DLD1 (cell line): Measurements from ENCODE around the gene MEX3C.

Experiments
- in situ Hi-C: cut with HindIII; loops from 2 replicates; pipeline ENCODE4 v1.10.0; 2017; ENCODE audit warnings: low sequenced_read_pairs

Gene MEX3C

GRCh38 chr18:51197661-51198424 lies at the start of gene MEX3C:
TSS of gene MEX3C (minus strand) at chr18:51197681. CDS start at chr18:51197320, 361 bp downstream.
- in situ Hi-C loops = no loop called here

- in situ Hi-C loops = no loop called here
Measured at GRCh38 chr18:51241226-51241625, 43.7 kb upstream of the MEX3C start.

GRCh38 chr18:51236225-51236624 lies 38.7 kb upstream of the MEX3C start:
- in situ Hi-C loops = no loop called here

- in situ Hi-C loops = no loop called here
Measured at GRCh38 chr18:51235009-51235789, 37.7 kb upstream of the MEX3C start.

GRCh38 chr18:51234117-51235008 lies 36.9 kb upstream of the MEX3C start:
- in situ Hi-C loops = no loop called here

- in situ Hi-C loops = no loop called here
Measured at GRCh38 chr18:51229328-51229727, 31.8 kb upstream of the MEX3C start.

GRCh38 chr18:51227660-51228059 lies 30.2 kb upstream of the MEX3C start:
- in situ Hi-C loops = no loop called here

- in situ Hi-C loops = no loop called here
Measured at GRCh38 chr18:51226587-51227350, 29.3 kb upstream of the MEX3C start.

GRCh38 chr18:51226068-51226467 lies 28.6 kb upstream of the MEX3C start:
- in situ Hi-C loops = no loop called here

- in situ Hi-C loops = no loop called here
Measured at GRCh38 chr18:51212606-51213005, 15.1 kb upstream of the MEX3C start.

GRCh38 chr18:51211552-51211951 lies 14.1 kb upstream of the MEX3C start:
- in situ Hi-C loops = no loop called here

GRCh38 chr18:51196811-51197660 lies 445 bp downstream of the MEX3C start:
- in situ Hi-C loops = no loop called here

GRCh38 chr18:51196118-51196810 lies 1.2 kb downstream of the MEX3C start:
- in situ Hi-C loops = no loop called here

- in situ Hi-C loops = no loop called here
Measured at GRCh38 chr18:51195451-51196117, 1.9 kb downstream of the MEX3C start.

- in situ Hi-C loops = no loop called here
Measured at GRCh38 chr18:51195086-51195450, 2.4 kb downstream of the MEX3C start.

GRCh38 chr18:51194604-51195003 lies 2.9 kb downstream of the MEX3C start:
- in situ Hi-C loops = loop anchor here (5.0 kb wide), 1 partner anchor 67 kb away; no protein-coding TSS in a partner anchor

- in situ Hi-C loops = loop anchor here (5.0 kb wide), 1 partner anchor 66 kb away; no protein-coding TSS in a partner anchor
Measured at GRCh38 chr18:51193621-51194287, 3.7 kb downstream of the MEX3C start.

- in situ Hi-C loops = loop anchor here (5.0 kb wide), 1 partner anchor 65 kb away; no protein-coding TSS in a partner anchor
Measured at GRCh38 chr18:51192696-51193095, 4.8 kb downstream of the MEX3C start.
